AG09319 (cell line): Measurements from ENCODE around the gene TPGS1.

Experiments
- DNase-seq: peaks from one replicate; pipeline ENCODE4 v3.0.0-alpha.2; 2010; ENCODE audit warnings: low read depth; ENCODE audit errors: extremely low read depth
- CTCF ChIP-seq: IDR thresholded peaks from 2 replicates; pipeline ENCODE4 v1.5.1; 2011; ENCODE audit warnings: low read depth, mild to moderate bottlenecking, inconsistent platforms, low read length, moderate library complexity

Gene TPGS1

GRCh38 chr19:517721-518597 is 10.7 kb downstream of the TPGS1 start:
- no peak for DNase-seq
- TF ChIP-seq CTCF: no peak

- DNase-seq: no peak
- TF ChIP-seq CTCF: no peak
Observed at GRCh38 chr19:518598-519231, 11.4 kb downstream of the TPGS1 start.

- no peak for DNase-seq
- no peak for TF ChIP-seq CTCF
Observed at GRCh38 chr19:519449-519865, 12.2 kb downstream of the TPGS1 start.

- no peak for DNase-seq
- no peak for TF ChIP-seq CTCF
Observed at GRCh38 chr19:522726-523125, 15.4 kb downstream of the TPGS1 start.

- DNase-seq: no peak
- TF ChIP-seq CTCF: no peak
Observed at GRCh38 chr19:524062-524674, 16.9 kb downstream of the TPGS1 start.

GRCh38 chr19:525029-525428 is 17.7 kb downstream of the TPGS1 start:
- TF ChIP-seq CTCF: no peak
- no peak for DNase-seq

GRCh38 chr19:525857-526419 is 18.6 kb downstream of the TPGS1 start:
- DNase-seq: no peak
- no peak for TF ChIP-seq CTCF
